HG03575 (cell line): ENCODE measurements around the gene TBC1D2B.

Experiments used
- ATAC-seq: cut with Tn5 transposase; IDR thresholded peaks from one replicate; pipeline ENCODE4 v1.9.1; 2021; ENCODE audit not compliant: unreplicated experiment, insufficient number of reproducible peaks, low FRiP score; ENCODE audit errors: extremely low read depth

TBC1D2B gene

DNA sequence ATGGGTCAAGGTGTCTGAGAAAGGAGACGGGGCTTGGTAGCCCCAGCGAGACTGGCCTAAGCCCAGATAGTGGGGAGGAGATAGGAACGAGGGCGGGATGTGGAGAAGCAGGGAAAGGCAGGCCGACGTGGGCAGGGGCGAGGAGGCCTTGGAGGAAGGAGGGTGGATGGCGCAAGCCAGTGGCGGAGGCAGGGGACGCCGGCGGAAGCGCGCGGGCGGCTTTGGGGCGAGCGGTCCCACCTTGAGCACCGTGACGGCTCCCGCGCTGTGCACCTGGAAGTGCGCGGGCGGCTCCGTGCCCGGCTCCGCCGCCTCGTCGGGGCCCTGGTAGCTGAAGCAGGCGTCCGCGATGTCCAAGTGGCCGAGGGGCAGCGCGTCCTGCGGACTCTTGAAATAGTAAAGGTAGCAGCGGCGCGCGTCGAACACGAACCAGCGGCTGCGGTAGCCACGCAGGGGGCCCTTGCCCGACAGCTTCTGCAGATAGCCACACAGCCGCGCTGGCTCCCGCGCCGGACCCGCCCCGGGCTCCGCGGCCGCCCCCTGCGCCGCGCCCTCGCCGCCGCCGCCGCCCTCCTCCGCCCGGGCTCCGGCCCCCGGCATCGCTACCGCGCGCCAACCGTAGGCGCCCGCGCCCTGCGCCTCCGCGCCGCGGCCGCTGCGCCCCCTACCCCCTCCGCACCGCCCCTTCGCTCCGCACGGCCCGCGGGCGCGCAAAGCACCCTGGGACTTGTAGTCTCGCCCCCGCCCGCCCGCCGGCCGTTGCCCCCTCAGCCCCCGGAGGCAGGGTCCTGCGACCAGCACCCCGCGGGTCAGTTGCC lies at the start of gene TBC1D2B:
TBC1D2B (minus strand) TSS at position 659 of the 818 bp plus-strand sequence; CDS start at position 600, 59 bp downstream.
- ATAC-seq, result no peak

GRCh38 chr15:78125267-78125666 lies 47.8 kb upstream of the TBC1D2B start:
- no peak for ATAC-seq

DNA sequence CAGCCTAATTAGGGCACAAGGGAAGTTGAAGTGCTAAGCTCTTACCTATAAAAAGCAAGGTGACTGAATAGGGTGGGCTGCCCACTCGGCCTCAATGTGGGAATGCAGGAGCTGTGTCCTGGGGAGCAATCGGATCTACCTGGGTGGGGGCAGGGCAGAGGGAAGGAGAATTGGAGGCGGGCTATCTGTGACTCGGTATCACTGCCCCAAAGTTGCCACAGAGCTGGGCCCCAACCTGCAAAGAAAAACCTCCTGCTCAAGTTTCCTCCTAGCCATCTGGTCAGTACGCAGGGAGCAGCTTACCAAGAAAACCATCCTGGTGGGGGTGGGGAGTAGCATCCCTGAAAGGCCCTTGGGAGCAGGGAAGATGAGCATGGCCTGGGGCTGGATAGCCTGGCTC lies 43.0 kb upstream of the TBC1D2B start:
- no peak for ATAC-seq

DNA sequence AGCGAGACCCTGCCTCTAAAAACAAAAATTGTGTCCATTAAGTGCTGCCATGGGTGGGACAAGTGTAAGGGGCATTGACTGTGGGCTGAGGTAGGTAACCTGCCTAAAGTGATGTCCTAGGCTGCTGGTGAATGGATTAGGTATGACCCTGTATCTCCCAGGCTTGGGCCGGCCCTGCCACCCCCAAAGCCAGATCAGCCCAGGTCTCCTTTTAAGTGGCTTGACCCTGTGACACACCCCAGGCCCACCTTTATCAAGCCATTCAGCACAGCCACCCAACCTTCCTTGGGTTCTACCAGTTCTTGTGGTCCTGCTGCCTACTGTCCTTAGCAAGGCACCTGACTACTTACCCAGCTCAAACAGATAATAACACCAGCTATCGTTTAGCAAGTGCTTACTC lies 35.0 kb upstream of the TBC1D2B start:
- ATAC-seq, result no peak

DNA sequence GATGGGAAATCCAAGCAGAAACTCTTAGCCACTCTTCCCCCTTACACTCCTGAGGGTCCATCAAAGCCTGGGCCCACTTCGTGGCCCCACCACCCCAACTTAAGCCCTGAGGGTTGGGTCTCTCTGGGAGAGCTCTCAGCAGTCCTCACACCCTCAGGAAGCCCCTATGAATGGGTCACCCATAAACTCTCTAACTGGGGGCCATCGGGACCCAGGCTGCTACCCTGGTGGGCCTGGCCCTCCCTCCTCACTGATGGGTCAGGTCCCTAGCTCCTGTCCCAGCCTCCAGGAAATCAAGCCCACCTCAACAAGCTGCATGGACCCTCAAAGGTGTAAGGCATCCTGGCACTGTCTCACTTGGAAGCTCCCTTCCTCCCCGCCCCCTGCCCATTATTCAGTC lies 34.3 kb upstream of the TBC1D2B start:
- ATAC-seq, result no peak

DNA sequence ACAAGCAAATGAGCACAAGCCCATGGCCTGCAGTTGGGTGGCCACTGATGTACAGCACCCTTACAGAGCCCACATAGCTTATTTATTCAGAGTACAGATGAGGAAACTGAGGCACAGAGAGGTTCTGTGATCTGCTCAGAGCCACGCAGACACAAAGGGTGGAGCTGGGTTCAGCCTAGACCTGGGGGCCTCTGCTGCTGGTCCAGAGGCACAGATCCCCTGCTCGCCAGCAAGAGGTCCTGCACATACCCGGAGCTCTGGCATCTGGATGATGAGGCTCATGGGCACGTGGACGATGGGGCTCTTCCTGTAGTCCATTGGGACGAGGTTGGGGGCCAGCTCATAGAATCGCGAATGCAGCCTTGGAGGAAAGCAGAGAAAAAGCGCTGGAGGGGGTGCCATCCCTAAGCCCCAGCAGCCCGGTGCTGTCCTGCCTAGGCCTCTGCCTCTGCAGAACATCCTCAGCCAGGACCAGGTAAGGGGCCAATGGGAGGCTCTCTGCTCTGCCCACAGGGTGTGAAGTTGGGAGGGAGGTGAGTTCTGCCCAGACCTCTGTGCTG lies 33.5 kb upstream of the TBC1D2B start:
- ATAC-seq, result no peak

DNA sequence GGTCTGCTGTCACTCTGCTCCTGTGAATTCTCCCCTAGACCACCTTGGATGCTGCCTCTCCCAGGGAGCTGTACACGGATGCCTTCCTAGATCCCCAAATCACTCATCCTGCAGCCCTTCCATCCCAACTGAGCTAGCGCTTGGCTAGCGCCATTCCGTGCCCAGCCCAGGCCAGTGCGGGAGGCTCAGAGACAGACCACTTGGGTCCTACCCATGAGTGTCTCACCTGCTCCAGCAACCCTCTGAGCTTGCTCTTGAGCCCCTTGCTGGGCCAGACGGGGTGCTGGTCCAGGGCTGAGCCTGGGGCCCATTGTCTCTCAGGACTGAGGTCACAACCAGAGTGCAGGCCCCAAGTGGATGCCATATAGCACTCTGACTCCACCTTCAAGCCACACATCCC lies 32.6 kb upstream of the TBC1D2B start:
- ATAC-seq, result no peak

GRCh38 chr15:78109156-78109555 lies 31.6 kb upstream of the TBC1D2B start:
- no peak for ATAC-seq

DNA sequence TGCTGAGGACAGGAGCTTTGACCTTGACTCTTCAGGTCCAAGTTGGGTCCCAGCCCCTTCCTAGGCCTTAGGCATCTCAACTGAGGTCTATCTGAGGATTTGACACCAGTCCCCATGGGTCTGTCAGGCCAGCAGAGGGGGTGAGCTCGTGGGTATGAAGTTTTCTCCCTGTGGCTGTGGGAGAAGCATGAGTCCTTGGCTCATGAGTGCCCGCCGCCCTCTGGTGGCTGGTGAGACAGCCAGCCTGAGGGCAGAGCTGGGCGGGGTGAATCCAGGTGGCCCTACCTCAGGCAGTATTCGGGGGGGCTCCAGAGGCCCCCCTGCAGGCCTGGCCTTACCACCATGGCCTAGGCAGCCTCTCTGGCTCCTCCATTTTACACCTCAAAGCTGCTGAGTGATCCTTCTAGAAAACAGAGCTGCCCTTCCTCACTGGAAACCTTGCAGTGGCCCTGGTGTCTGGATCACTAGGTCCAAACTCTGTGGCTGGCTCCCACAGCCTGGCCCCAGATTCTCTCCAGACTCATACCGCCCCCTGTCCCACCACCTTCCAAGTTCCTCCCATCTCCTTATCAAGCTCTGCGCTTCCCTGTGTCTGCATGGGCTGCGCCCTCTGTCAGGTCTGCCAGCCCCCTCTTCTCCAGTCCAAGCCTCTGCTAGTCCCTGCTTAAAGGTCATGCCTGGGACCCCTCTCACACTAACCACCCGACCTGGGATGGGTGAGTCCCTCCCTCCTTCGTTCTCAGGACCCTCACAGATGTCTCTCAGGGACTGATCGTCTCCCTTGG lies 31.0 kb upstream of the TBC1D2B start:
- ATAC-seq, result no peak

DNA sequence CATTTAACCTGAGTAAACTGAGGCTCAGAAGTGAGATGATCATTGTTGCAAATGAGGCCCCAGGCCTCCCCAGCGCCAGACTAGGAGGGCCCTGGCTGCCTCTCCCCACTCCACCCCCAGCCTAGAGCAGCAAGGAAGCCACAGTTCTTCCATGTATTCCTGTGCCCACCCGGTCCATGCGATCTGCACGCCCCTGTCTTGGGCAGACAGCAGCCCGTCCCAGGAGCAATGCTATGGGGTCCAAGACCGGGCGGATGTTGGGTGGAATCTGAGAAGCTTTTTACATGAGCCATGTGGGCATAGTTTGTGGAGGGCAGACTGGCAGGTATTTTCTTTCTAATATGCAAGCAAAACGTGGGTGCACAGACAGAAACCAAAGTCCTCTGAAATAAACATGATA lies 30.0 kb upstream of the TBC1D2B start:
- no peak for ATAC-seq

GRCh38 chr15:78105476-78106241 lies 28.1 kb upstream of the TBC1D2B start:
- no peak for ATAC-seq

DNA sequence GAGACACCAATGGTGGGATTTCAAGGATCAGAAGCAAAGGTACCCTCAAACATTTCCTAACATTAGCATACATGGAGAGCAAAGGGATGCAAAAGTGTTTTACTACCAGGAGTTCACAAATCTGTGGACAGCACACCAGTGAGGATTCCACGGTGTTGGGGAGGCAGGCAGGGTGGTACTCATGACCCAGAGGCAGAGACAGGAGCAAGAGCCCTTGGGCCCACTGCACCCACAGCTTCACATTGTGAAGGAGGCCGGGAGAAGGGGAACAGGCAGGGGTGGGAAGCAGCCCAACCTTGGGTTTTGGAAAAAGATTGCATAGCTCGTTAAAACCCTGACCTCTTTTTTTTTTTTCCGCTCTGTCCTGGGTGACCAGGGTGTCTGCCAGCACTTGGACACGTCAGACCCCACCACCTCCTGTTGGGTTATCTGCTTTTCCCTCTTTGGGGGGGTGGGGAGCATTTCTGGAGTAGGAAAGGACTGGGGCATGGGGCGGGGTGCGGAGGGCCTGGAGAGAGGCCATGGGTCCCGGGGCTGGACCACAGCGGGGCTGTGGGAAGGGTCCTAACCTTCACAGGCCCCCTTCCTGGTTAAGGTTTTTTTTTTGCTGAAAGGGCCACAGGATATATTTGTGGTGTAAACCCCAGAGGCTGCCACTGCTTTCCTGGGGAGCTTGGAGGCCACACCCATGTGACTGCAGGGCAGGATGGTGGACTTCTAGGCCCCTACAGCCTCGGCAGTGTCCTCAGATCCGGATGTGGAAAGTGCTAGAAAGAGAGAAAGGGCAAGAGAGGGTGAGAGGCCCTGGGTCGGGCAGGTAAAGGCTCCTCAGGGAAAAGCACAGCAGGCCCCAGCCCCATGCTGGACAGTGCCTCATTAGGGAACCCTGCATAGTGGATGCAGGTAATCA lies 27.3 kb upstream of the TBC1D2B start:
- no peak for ATAC-seq

- ATAC-seq, result no peak
Observed at GRCh38 chr15:78104119-78104479, 26.6 kb upstream of the TBC1D2B start.

- ATAC-seq, result no peak
Observed at GRCh38 chr15:78103406-78104118, 26.1 kb upstream of the TBC1D2B start.

GRCh38 chr15:78102741-78103140 lies 25.2 kb upstream of the TBC1D2B start:
- ATAC-seq, result no peak

DNA sequence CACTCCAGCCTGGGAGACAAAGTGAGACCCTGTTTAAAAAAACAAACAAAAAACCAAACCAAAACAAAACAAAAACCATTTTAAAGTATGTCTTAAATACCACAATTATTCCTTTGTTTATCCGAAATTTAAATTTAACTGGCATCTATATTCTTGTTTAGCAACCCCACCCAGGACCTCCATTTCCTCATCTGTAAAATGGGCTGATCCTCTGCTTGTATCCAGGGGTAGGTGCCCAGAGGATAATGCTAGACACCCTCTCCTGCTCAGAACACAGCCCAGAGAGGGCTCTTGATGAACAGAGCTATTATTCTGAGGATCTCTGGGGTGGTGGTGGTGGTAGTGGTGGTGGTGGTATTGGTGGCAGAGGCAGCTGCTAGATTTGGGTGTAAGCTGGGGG lies 24.7 kb upstream of the TBC1D2B start:
- ATAC-seq, result no peak

GRCh38 chr15:78101423-78102105 lies 24.1 kb upstream of the TBC1D2B start:
- no peak for ATAC-seq
